ENCODE data around the gene PLEKHS1. TPM values are rescaled to one million over a fixed set of nuclear protein-coding genes. Genes with fewer than 3 reads are reported as not detected.
A peak's percentile ranks its signal among the peaks of the same experiment; 100 is the strongest.

PLEKHS1 gene
- polyA plus RNA-seq, 1 of the 3 experiments (the other 2 are of a cell fraction): not detected

GRCh38 chr10:113746217-113746957, 5.1 kb upstream of the PLEKHS1 start:
- Histone ChIP-seq H3K36me3 (replicated peaks in 1 of 2; ENCODE audit: control insufficient read depth in 1 of 2, insufficient read depth in 2 of 2, low read length in 1 of 2) (no peaks in the 10 kb centered on the region), H4K20me1 (ENCODE audit: insufficient read depth) (no peaks in the 10 kb centered on the region), H3K79me2 (ENCODE audit: insufficient read depth) (no peaks in the 10 kb centered on the region), H3K27me3 (ENCODE audit: insufficient read depth) (no peaks in the 10 kb centered on the region), H3K9me3 (no peaks in the 10 kb centered on the region), H3K27ac (ENCODE audit: low read depth in 2 of 2, low read length in 1 of 2) (peak overlapping the region; percentile 50 to 61; a peak in 3 of 4 replicates), H3K4me3 (ENCODE audit: low read depth in 2 of 2, low read length in 1 of 2) (no peak overlapping the region), H3F3A (replicated peaks; ENCODE audit: insufficient read depth) (peaks cover 6% of the 10 kb centered on the region), H3K9me2 (no peaks in the 10 kb centered on the region), H2AFZ (ENCODE audit: low read depth) (peak overlapping the region; percentile 39; the same call in 1 of the 2 replicates), H3K9ac (no peak overlapping the region), H3K4me1 (ENCODE audit: control insufficient read depth in 1 of 2, insufficient read depth in 2 of 2, low read depth in 1 of 2, low read length in 1 of 2) (peaks cover 0 to 7% of the 10 kb centered on the region in 2 experiments; a peak in 1 of 4 replicates), H3K4me2 (peak overlapping the region; percentile 48)
- CTCF ChIA-PET: no interaction called here
- DNase-seq: no peak
- WGBS (ENCODE audit: low lambda C conversion rate): 60% methylated on average over 3 of the region's 3 CpGs
- POLR2A ChIA-PET: no interaction called here
- TF ChIP-seq EP300 (IDR thresholded peaks at IDR 0.05; ENCODE audit: borderline replicate concordance in 1 of 2, low read depth in 1 of 2, low read length in 1 of 2) (peak in 1 of 2 experiments; percentile 72; a peak in 1 of 4 replicates), RAD21 (IDR thresholded peaks at IDR 0.05; ENCODE audit: low read length) (no peak), CTCF (IDR thresholded peaks at IDR 0.05) (no peak), FOXJ3 (CRISPR knock-in tag; IDR thresholded peaks at IDR 0.05) (no peak), GATA2 (CRISPR knock-in tag; IDR thresholded peaks at IDR 0.05) (no peak), EZH2phosphoT487 (IDR thresholded peaks at IDR 0.05; ENCODE audit: borderline replicate concordance, low read depth) (no peak), ELF1 (IDR thresholded peaks at IDR 0.05) (no peak), MEF2A (IDR thresholded peaks at IDR 0.05; ENCODE audit: borderline replicate concordance, low read depth) (no peak), NRF1 (IDR thresholded peaks at IDR 0.05; ENCODE audit: low read depth, low read length) (no peak), RXRA (IDR thresholded peaks at IDR 0.05; ENCODE audit: borderline replicate concordance, low read depth) (peak; percentile 68), FOXM1 (IDR thresholded peaks at IDR 0.05; ENCODE audit: low read depth) (no peak), NFIC (IDR thresholded peaks at IDR 0.05; ENCODE audit: borderline replicate concordance) (peak; percentile 55), MAX (IDR thresholded peaks at IDR 0.05; ENCODE audit: low read depth) (0 out of 2 replicates have a peak, but pooled peaks have one; percentile 23), REST (IDR thresholded peaks at IDR 0.05; ENCODE audit: low read depth, low read length) (no peak), USF2 (IDR thresholded peaks at IDR 0.05; ENCODE audit: borderline replicate concordance, low read depth, low read length) (no peak), GABPA (IDR thresholded peaks at IDR 0.05; ENCODE audit: low read depth) (no peak), YY1 (IDR thresholded peaks at IDR 0.05; ENCODE audit: low read depth) (no peak), RFX5 (IDR thresholded peaks at IDR 0.05; ENCODE audit: low read length) (no peak), TCF12 (IDR thresholded peaks at IDR 0.05) (peak; percentile 80), FOSL2 (IDR thresholded peaks at IDR 0.05; ENCODE audit: borderline replicate concordance, low read depth) (peak; percentile 83), JUND (IDR thresholded peaks at IDR 0.05) (peak; percentile 82), SIN3A (IDR thresholded peaks at IDR 0.05; ENCODE audit: borderline replicate concordance, low read depth, low read length) (no peak), IRF3 (IDR thresholded peaks at IDR 0.05; ENCODE audit: low read depth, low read length) (no peak), CHD2 (IDR thresholded peaks at IDR 0.05; ENCODE audit: low read length, partially characterized antibody) (no peak), TAF1 (IDR thresholded peaks at IDR 0.05; ENCODE audit: borderline replicate concordance, low read depth, low read length) (no peak)

Measured in SK-N-SH (cell line).